Heart left ventricle (tissue), 16 donors: ENCODE measurements around the gene IFITM5. TPM values are rescaled to one million over a fixed set of nuclear protein-coding genes. Genes with fewer than 3 reads are reported as not detected.
"Not testable (repeated sequence)": the region's sequence is repeated elsewhere in the genome, so short reads cannot be mapped to it uniquely, and the experiment has no call there.

Experiments used
- ATAC-seq, 4 donors: fragments of 200-7000 bp; cut with Tn5 transposase; one replicate each; pipeline ENCODE4 v1.9.1; 2020 to 2022; ENCODE audit warnings: moderate library complexity in 4 of 4, mild to moderate bottlenecking in 3 of 4, moderate number of reproducible peaks in 1 of 4
- DNase-seq, 5 donors: peaks; one replicate each; pipeline ENCODE4 v3.0.0-alpha.2; 2020
- H3K27ac ChIP-seq, 12 donors: fragments of 200-600 bp; sonication (generic) in 4 of 12; one replicate each; pipeline versions ENCODE4 v1.5.0 to v1.8.0; 2016 to 2022; ENCODE audit warnings: mild to moderate bottlenecking in 2 of 12
- H3K27me3 ChIP-seq, 9 donors: fragments of 200-600 bp; sonication (generic) in 2 of 9; one replicate each; pipeline versions ENCODE4 v1.5.1 to v1.8.0; 2016 to 2022; ENCODE audit warnings: mild to moderate bottlenecking in 3 of 9
- H3K36me3 ChIP-seq, 9 donors: fragments of 200-600 bp; sonication (generic) in 2 of 9; one replicate each; pipeline versions ENCODE4 v1.5.0 to v1.8.0; 2018 to 2022; ENCODE audit warnings: mild to moderate bottlenecking in 2 of 9
- H3K4me1 ChIP-seq, 12 donors: fragments of 200-600 bp; sonication (generic) in 4 of 12; one replicate each; pipeline versions ENCODE4 v1.5.0 to v1.8.0; 2016 to 2022; ENCODE audit warnings: mild to moderate bottlenecking in 3 of 12
- H3K4me3 ChIP-seq, 12 donors: fragments of 200-600 bp; sonication (generic) in 4 of 12; one replicate each; pipeline versions ENCODE4 v1.5.0 to v1.8.0; 2017 to 2022; ENCODE audit warnings: mild to moderate bottlenecking in 9 of 12, moderate library complexity in 4 of 12
- H3K9me3 ChIP-seq, 12 donors: fragments of 200-600 bp; sonication (generic) in 4 of 12; one replicate each; pipeline versions ENCODE4 v1.5.0 to v1.8.0; 2016 to 2022; ENCODE audit warnings: mild to moderate bottlenecking in 1 of 12
- CTCF ChIP-seq, 12 donors: fragments of 200-600 bp; sonication (generic) in 4 of 12; IDR thresholded peaks; one replicate each; pipeline versions ENCODE4 v1.5.0 to v1.8.0; 2018 to 2022; ENCODE audit warnings: antibody characterized with exemption in 12 of 12, mild to moderate bottlenecking in 5 of 12
- POLR2A ChIP-seq, 2 donors: fragments of 450-650 bp; IDR thresholded peaks; one replicate each; pipeline ENCODE4 v1.6.1; 2017; ENCODE audit warnings: antibody characterized with exemption in 2 of 2, mild to moderate bottlenecking in 2 of 2, moderate library complexity in 2 of 2
- WGBS, 4 donors: extraction: QIAGEN DNeasy Blood & Tissue Kit in 2 of 4; methylation state at CpG; one replicate each; pipeline versions ENCODE4 v1.1.5 to v1.1.7; 2013 to 2018; 5-methylcytosine and 5-hydroxymethylcytosine counted together
- intact Hi-C, 10 donors: fragments of 100-400 bp; cut with DNase I; formaldehyde crosslinking; loops; one replicate each; pipeline versions ENCODE4 v1.11.1 to v1.14.2; 2022
- polyA plus RNA-seq, 2 donors: library from polyadenylated mRNA; stranded (reverse); fragments of 200-250 nt; gene quantifications; one replicate each; pipeline ENCODE4 v1.2.3, GENCODE V29; 2013
- total RNA-seq, 9 donors: library from RNA; depleted of rRNA in 2 of 9; stranded (reverse); fragments of >200 nt in 2 of 9; fragmentation: NEBNext Ultra II Directional in 3 of 9; extraction: Animal tissue kit (Norgen Biotek cat#: 25700) in 3 of 9; gene quantifications; one replicate each; pipeline versions ENCODE4 v1.1.0 to v1.2.4, GENCODE V29; 2016 to 2023
- donor health status: ischemic (EF 13 %, LVEDD 7.1; RV severe dilation, severe dysfunction).
- donor health status: healthy with polysubstance abuse.
- donor health status: DM: no; HTN: yes; CAD: no.
- donor health status: DM: no; HTN: no; CAD: no.
- donor health status: ischemic (EF 25% LVEDD 6.9; RV normal size, moderate dysfunction).
- donor health status: ischemic (EF 25% LVEDD 5.7; RV mildly dilated, moderate dysfunction).
- donor health status: healthy.
- donor health status: DM: yes; HTN: yes; CAD: no.
- donor health status: ischemic (EF 35%, LVEDD 5.7; RV mildly dilated, moderate dysfunction).
- donor health status: nonischemic (EF 11% LVEDD 7.7; RV severe dilation, severe dysfunction).
- donor health status: DM: yes; HTN: yes; CAD: no.
- donor health status: PGD.
- donor health status: ischemic (EF 29% LVEDD 5.4; RV normal size, mild dysfunction).
- donor health status: nonischemic (EF 23%, LVEDD 6.1; RV moderate dilation, normal function).

The IFITM5 gene
- total and polyA plus RNA-seq, 11 donors: not detected

DNA sequence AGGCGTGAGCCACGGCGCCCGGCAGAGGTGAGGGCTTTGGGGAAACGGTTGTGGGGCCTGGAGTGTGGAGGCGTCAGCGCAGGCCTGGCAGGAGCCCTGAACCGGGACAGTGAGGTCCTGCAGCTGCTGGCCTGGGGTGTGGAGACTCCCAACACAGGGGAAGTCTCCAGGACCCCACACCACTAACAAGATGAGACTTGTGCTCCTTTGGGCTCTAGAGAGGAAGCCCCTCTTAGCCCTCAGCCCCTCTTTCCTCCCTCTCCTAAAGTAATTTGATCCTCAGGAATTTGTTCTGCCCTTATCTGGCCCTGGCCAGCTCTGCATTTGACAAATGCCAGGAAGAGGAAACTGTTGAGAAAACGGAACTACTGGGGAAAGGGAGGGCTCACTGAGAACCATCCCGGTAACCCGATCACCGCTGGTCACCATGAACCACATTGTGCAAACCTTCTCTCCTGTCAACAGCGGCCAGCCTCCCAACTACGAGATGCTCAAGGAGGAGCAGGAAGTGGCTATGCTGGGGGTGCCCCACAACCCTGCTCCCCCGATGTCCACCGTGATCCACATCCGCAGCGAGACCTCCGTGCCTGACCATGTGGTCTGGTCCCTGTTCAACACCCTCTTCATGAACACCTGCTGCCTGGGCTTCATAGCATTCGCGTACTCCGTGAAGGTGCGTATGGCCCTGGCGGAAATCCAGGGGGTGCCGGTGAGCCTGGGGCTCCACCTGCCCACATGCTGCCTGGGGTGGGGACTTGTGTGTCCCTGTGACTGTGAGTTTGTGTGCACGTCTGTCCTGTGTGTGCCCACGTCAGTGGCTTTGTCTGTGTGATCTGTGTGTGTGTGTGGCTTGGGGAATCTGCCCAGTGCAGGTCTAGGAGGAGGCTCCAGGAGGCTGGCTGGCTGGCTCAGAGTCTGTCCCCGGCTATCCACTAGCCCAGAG, 8.7 kb upstream of the IFITM5 start, which contains the start of gene IFITM2:
Gene IFITM2 (plus strand): TSS at position 51 of the 943 bp plus-strand sequence. CDS start 377 bp downstream, at position 428.
- WGBS, 4 donors: 13 to 22% (median 19%) methylated on average over 14 to 28 of the region's 28 CpGs
- peak; percentile 63 to 76 (median 70) for ATAC-seq

GRCh38 chr11:306645-307371, 7.5 kb upstream of the IFITM5 start:
- ATAC-seq (no peak), DNase-seq (peak in 1 of 5 donors; percentile 29)
- peaks cover 0 to 9% (median 0%) of the 10 kb centered on the region in 9 donors for H3K27me3 ChIP-seq
- peak overlapping the region; percentile 69 to 99 (median 88) for H3K27ac ChIP-seq
- H3K36me3 ChIP-seq: peaks cover 0 to 10% (median 0%) of the 10 kb centered on the region in 9 donors
- WGBS, 4 donors: 84 to 91% (median 90%) methylated on average over 12 to 17 of the region's 17 CpGs
- peak overlapping the region in 1 of 12 donors; percentile 15 for H3K4me3 ChIP-seq
- intact Hi-C loops: loop anchor here in 6 of 10 donors (5.0 to 10.0 kb wide), 5 partner anchors 48 to 198 kb away; partner anchors contain the start of genes BET1L (in 2 of the 6), RIC8A (in 2 of the 6) and RNH1 (in 1 of the 6)
- no peak for TF ChIP-seq CTCF (IDR thresholded peaks at IDR 0.05)
- TF ChIP-seq POLR2A (IDR thresholded peaks at IDR 0.05): no peak
- H3K9me3 ChIP-seq: no peaks in the 10 kb centered on the region
- H3K4me1 ChIP-seq: peaks cover 0 to 43% (median 16%) of the 10 kb centered on the region in 12 donors

More for the DNA sequence above, 8.7 kb upstream of the IFITM5 start, which contains the start of gene IFITM2:
- peak within 1 kb of the TSS; percentile 21 to 69 (median 60) for H3K4me3 ChIP-seq
- peak; percentile 73 to 84 (median 78) for DNase-seq
- H3K4me1 ChIP-seq: peaks cover 0 to 55% (median 25%) of the 10 kb centered on the region in 12 donors
- not testable (repeated sequence) for H3K27me3 ChIP-seq, H3K9me3 ChIP-seq
- peaks cover 0 to 10% (median 0%) of the 10 kb centered on the region in 9 donors for H3K36me3 ChIP-seq
- H3K27ac ChIP-seq: peak within 1 kb of the TSS; percentile 70 to 99 (median 88)
- intact Hi-C loops: loop anchor here in 6 of 10 donors (5.0 to 10.0 kb wide), 5 partner anchors 47 to 197 kb away; partner anchors contain the start of genes BET1L (in 2 of the 6), RIC8A (in 2 of the 6) and RNH1 (in 1 of the 6)
- peak in 3 of 12 donors; percentile 13 to 36 (median 23) for TF ChIP-seq CTCF (IDR thresholded peaks at IDR 0.05)
- peak in 1 of 2 donors; percentile 85 for TF ChIP-seq POLR2A (IDR thresholded peaks at IDR 0.05)

GRCh38 chr11:305844-306211, 6.5 kb upstream of the IFITM5 start:
- no peaks in the 10 kb centered on the region for H3K9me3 ChIP-seq
- DNase-seq (no peak), ATAC-seq (no peak)
- peaks cover 0 to 42% (median 15%) of the 10 kb centered on the region in 12 donors for H3K4me1 ChIP-seq
- WGBS, 4 donors: 89 to 92% (median 90%) methylated on average over 10 of the region's 10 CpGs
- peaks cover 0 to 15% (median 0%) of the 10 kb centered on the region in 9 donors for H3K27me3 ChIP-seq
- no peak overlapping the region for H3K4me3 ChIP-seq
- TF ChIP-seq POLR2A (IDR thresholded peaks at IDR 0.05): no peak
- TF ChIP-seq CTCF (IDR thresholded peaks at IDR 0.05): no peak
- H3K27ac ChIP-seq: peak overlapping the region in 8 of 12 donors; percentile 9 to 99 (median 84)
- intact Hi-C loops: loop anchor here in 6 of 10 donors (5.0 to 10.0 kb wide), 5 partner anchors 49 to 199 kb away; partner anchors contain the start of genes BET1L (in 2 of the 6), RIC8A (in 2 of the 6) and RNH1 (in 1 of the 6)
- H3K36me3 ChIP-seq: peaks cover 0 to 10% (median 0%) of the 10 kb centered on the region in 9 donors
